ENCODE data around the gene TGFBI.

TGFBI gene

DNA sequence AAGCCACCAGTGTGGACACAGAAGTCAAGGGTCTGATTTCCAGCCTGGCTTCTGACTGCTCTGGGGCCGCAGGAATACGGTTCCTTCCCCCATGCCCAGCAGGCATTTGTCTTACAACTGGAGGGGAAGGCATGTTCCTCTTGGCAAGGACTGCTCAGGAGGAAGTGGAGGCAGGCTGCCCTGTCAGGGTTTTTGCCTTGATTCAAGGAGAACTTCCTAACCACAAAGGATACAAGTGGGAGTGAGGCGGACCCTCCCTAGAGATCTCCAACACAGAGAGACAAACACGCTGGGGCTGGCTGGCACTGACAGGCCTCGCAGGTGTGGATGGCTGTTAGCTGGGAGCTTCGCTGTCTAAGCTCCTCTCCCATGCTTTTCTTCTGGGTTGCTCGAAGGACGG lies 19.1 kb downstream of the TGFBI start:
- Histone ChIP-seq H4K20me1 (ENCODE audit: insufficient read depth, low read length) (no peaks in the 10 kb centered on the region), H3K4me1 (ENCODE audit: insufficient read depth, low read length) (peaks cover 2% of the 10 kb centered on the region; the same call in 1 of the 2 replicates), H3K4me2 (ENCODE audit: insufficient read depth, low read length) (no peak overlapping the region), H3K36me3 (ENCODE audit: insufficient read depth, low read length) (no peaks in the 10 kb centered on the region), H3K9ac (ENCODE audit: low read depth, low read length) (no peak overlapping the region), H3K27ac (ENCODE audit: low read length) (no peak overlapping the region), H2AFZ (ENCODE audit: low read depth, low read length) (no peak overlapping the region), H3K79me2 (ENCODE audit: insufficient read depth, low read length) (no peaks in the 10 kb centered on the region), H3K27me3 (ENCODE audit: insufficient read depth, low read length, poor library complexity) (peaks cover 5% of the 10 kb centered on the region), H3K4me3 (ENCODE audit: low read depth in 1 of 2, low read length in 2 of 2) (no peak overlapping the region), H3K9me3 (ENCODE audit: insufficient read depth, low read length, severe bottlenecking) (no peaks in the 10 kb centered on the region)
- DNase-seq (no peak), ATAC-seq (ENCODE audit: insufficient read depth, low read depth) (no peak)
- TF ChIP-seq, protein P1, sequence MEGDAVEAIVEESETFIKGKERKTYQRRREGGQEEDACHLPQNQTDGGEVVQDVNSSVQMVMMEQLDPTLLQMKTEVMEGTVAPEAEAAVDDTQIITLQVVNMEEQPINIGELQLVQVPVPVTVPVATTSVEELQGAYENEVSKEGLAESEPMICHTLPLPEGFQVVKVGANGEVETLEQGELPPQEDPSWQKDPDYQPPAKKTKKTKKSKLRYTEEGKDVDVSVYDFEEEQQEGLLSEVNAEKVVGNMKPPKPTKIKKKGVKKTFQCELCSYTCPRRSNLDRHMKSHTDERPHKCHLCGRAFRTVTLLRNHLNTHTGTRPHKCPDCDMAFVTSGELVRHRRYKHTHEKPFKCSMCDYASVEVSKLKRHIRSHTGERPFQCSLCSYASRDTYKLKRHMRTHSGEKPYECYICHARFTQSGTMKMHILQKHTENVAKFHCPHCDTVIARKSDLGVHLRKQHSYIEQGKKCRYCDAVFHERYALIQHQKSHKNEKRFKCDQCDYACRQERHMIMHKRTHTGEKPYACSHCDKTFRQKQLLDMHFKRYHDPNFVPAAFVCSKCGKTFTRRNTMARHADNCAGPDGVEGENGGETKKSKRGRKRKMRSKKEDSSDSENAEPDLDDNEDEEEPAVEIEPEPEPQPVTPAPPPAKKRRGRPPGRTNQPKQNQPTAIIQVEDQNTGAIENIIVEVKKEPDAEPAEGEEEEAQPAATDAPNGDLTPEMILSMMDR (IDR thresholded peaks at IDR 0.05; ENCODE audit: borderline replicate concordance, extremely low read depth, low read length, poor library complexity, severe bottlenecking), result no peak
- TF ChIP-seq EZH2 (IDR thresholded peaks at IDR 0.05; ENCODE audit: borderline replicate concordance, low read depth, low read length, severe bottlenecking), result no peak

DNA sequence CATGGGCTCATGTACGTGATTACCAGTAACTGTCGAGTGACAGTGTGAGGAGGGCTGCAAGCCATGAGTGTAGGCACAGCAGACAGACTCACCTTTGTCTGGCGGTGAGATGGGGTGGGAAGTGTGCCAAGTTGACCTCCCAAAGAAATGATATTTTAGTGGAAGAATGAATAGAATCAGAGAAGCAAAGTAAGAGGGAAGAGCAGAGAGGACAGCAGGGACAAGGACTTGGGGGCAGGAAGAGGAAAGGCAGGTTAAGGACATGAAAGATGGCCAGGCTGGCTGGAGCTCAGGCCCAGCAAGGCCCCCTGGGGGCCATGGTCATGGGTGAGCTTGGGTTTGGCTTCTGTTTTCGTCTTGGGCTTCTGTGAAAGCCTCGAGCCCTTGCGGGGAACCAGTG lies 20.2 kb downstream of the TGFBI start:
- DNase-seq, result no peak
- ATAC-seq (ENCODE audit: insufficient read depth, low read depth), result no peak
- Histone ChIP-seq H3K9ac (ENCODE audit: low read depth, low read length) (no peak overlapping the region), H3K27ac (ENCODE audit: low read length) (no peak overlapping the region), H3K4me1 (ENCODE audit: insufficient read depth, low read length) (no peaks in the 10 kb centered on the region), H3K4me2 (ENCODE audit: insufficient read depth, low read length) (no peak overlapping the region), H3K9me3 (ENCODE audit: insufficient read depth, low read length, severe bottlenecking) (no peaks in the 10 kb centered on the region), H4K20me1 (ENCODE audit: insufficient read depth, low read length) (no peaks in the 10 kb centered on the region), H3K79me2 (ENCODE audit: insufficient read depth, low read length) (no peaks in the 10 kb centered on the region), H3K4me3 (ENCODE audit: low read depth in 1 of 2, low read length in 2 of 2) (no peak overlapping the region), H3K27me3 (ENCODE audit: insufficient read depth, low read length, poor library complexity) (peaks cover 1% of the 10 kb centered on the region), H3K36me3 (ENCODE audit: insufficient read depth, low read length) (no peaks in the 10 kb centered on the region), H2AFZ (ENCODE audit: low read depth, low read length) (no peak overlapping the region)
- TF ChIP-seq, protein P1 (IDR thresholded peaks at IDR 0.05; ENCODE audit: borderline replicate concordance, extremely low read depth, low read length, poor library complexity, severe bottlenecking), result no peak
- no peak for TF ChIP-seq EZH2 (IDR thresholded peaks at IDR 0.05; ENCODE audit: borderline replicate concordance, low read depth, low read length, severe bottlenecking)

DNA sequence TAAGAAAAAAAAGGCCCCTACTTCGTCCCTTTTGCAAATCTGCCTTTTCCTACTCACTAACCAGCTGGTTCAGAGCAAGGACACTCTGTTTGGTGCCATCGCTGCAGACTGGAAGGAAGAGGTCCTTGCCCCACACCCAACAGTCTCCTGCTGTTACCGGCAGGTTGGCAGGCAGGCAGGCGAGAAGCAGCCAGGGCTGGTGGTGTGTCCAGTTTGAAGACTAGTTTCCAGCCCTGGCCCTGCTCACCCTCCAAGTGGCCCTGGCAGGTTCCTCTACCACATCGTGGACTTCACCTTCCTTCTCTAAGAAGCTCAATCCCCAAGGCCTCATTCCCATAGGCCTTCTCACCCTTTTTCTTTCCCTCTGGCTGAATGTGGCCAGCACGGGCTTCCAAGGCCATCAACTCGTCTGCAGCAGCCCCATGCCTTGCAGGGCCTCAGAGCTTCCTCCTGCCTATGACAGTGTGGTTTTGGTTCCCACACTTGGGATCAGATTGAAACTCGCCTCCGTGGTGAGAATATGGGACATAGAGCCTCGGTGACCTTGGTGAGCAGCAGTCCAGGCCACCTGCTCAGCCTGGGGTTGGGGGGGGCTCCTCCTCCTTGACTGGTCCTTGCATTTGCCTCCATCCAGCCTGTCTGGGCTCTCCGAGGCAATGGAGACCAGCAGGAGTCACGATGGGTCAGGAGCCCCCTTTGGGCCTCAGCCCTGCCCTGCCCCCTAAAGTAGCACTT lies 22.9 kb downstream of the TGFBI start:
- ATAC-seq (ENCODE audit: insufficient read depth, low read depth), result no peak

More for the DNA sequence above, 22.9 kb downstream of the TGFBI start:
- Histone ChIP-seq H3K36me3 (ENCODE audit: insufficient read depth, low read length) (no peaks in the 10 kb centered on the region), H3K9me3 (ENCODE audit: insufficient read depth, low read length, severe bottlenecking) (no peaks in the 10 kb centered on the region), H3K4me3 (ENCODE audit: low read depth in 1 of 2, low read length in 2 of 2) (no peak overlapping the region), H2AFZ (ENCODE audit: low read depth, low read length) (no peak overlapping the region), H3K79me2 (ENCODE audit: insufficient read depth, low read length) (no peaks in the 10 kb centered on the region), H3K4me1 (ENCODE audit: insufficient read depth, low read length) (no peaks in the 10 kb centered on the region), H3K4me2 (ENCODE audit: insufficient read depth, low read length) (no peak overlapping the region), H4K20me1 (ENCODE audit: insufficient read depth, low read length) (no peaks in the 10 kb centered on the region), H3K9ac (ENCODE audit: low read depth, low read length) (no peak overlapping the region), H3K27ac (ENCODE audit: low read length) (no peak overlapping the region), H3K27me3 (ENCODE audit: insufficient read depth, low read length, poor library complexity) (peaks cover 9% of the 10 kb centered on the region)
- no peak for TF ChIP-seq EZH2 (IDR thresholded peaks at IDR 0.05; ENCODE audit: borderline replicate concordance, low read depth, low read length, severe bottlenecking)
- TF ChIP-seq, protein P1 (IDR thresholded peaks at IDR 0.05; ENCODE audit: borderline replicate concordance, extremely low read depth, low read length, poor library complexity, severe bottlenecking), result no peak
- DNase-seq, result no peak

Measured in DND-41 (cell line).